Subcutaneous abdominal adipose tissue (tissue), 5 donors: ENCODE data around the gene ZNF248.
A peak's percentile ranks its signal among the peaks of the same experiment; 100 is the strongest.

ENCODE experiments used
- H3K27ac ChIP-seq: one replicate; pipeline ENCODE4 v1.7.0; 2013; ENCODE audit warnings: low read depth, mild to moderate bottlenecking, inconsistent platforms, low read length, moderate library complexity
- H3K27me3 ChIP-seq, 5 donors: one replicate each; pipeline ENCODE4 v1.7.0; 2013; ENCODE audit warnings: low read length in 5 of 5, inconsistent platforms in 1 of 5; ENCODE audit not compliant: control insufficient read depth in 5 of 5, insufficient read depth in 4 of 5
- H3K36me3 ChIP-seq, 5 donors: one replicate each; pipeline ENCODE4 v1.7.0; 2013; ENCODE audit warnings: low read length in 5 of 5; ENCODE audit not compliant: control insufficient read depth in 5 of 5, insufficient read depth in 5 of 5
- H3K4me1 ChIP-seq, 5 donors: one replicate each; pipeline ENCODE4 v1.7.0; 2013; ENCODE audit warnings: low read length in 5 of 5, mild to moderate bottlenecking in 3 of 5, moderate library complexity in 1 of 5; ENCODE audit not compliant: control insufficient read depth in 5 of 5, insufficient read depth in 5 of 5
- H3K4me3 ChIP-seq, 5 donors: one replicate each; pipeline ENCODE4 v1.7.0; 2013; ENCODE audit warnings: low read length in 5 of 5, low read depth in 1 of 5
- H3K9ac ChIP-seq, 5 donors: one replicate each; pipeline ENCODE4 v1.7.0; 2013; ENCODE audit warnings: low read length in 5 of 5, mild to moderate bottlenecking in 4 of 5, moderate library complexity in 3 of 5
- H3K9me3 ChIP-seq, 5 donors: one replicate each; pipeline ENCODE4 v1.7.0; 2013; ENCODE audit warnings: low read length in 5 of 5; ENCODE audit not compliant: control insufficient read depth in 5 of 5
- donor health status: healthy.
- donor health status: healthy.
- donor health status: healthy.
- donor health status: healthy.
- donor health status: healthy.

ZNF248 gene

GRCh38 chr10:37857287-37858211 lies at the start of gene ZNF248:
Gene ZNF248 (minus strand): TSS chr10:37857610. CDS start chr10:37856310, 1,300 bp downstream.
- Histone ChIP-seq H3K9me3 (no peaks in the 10 kb centered on the region), H3K9ac (peak within 1 kb of the TSS; percentile 84 to 98 (median 92)), H3K36me3 (peaks cover 0 to 6% (median 0%) of the 10 kb centered on the region in 5 donors), H3K27ac (peak within 1 kb of the TSS; percentile 99), H3K4me3 (peak within 1 kb of the TSS; percentile 85 to 98 (median 92)), H3K4me1 (peaks cover 3 to 49% (median 41%) of the 10 kb centered on the region in 5 donors), H3K27me3 (no peaks in the 10 kb centered on the region)

- Histone ChIP-seq H3K9me3 (peaks cover 0 to 15% (median 5%) of the 10 kb centered on the region in 5 donors), H3K4me1 (no peaks in the 10 kb centered on the region), H3K27me3 (no peaks in the 10 kb centered on the region), H3K36me3 (no peaks in the 10 kb centered on the region), H3K27ac (no peak overlapping the region), H3K9ac (no peak overlapping the region), H3K4me3 (no peak overlapping the region)
Observed at GRCh38 chr10:37906382-37906781, 49.0 kb upstream of the ZNF248 start.

- peak overlapping the region in 1 of 5 donors; percentile 43 for H3K9ac ChIP-seq
- H3K27ac ChIP-seq, result no peak overlapping the region
- H3K9me3 ChIP-seq, result peaks cover 17 to 35% (median 32%) of the 10 kb centered on the region in 5 donors
- peaks cover 0 to 7% (median 0%) of the 10 kb centered on the region in 5 donors for H3K4me1 ChIP-seq
- no peaks in the 10 kb centered on the region for H3K27me3 ChIP-seq
- H3K36me3 ChIP-seq, result no peaks in the 10 kb centered on the region
- H3K4me3 ChIP-seq, result peak overlapping the region in 3 of 5 donors; percentile 13 to 43 (median 27)
Observed at GRCh38 chr10:37896436-37896835, 39.0 kb upstream of the ZNF248 start.

DNA sequence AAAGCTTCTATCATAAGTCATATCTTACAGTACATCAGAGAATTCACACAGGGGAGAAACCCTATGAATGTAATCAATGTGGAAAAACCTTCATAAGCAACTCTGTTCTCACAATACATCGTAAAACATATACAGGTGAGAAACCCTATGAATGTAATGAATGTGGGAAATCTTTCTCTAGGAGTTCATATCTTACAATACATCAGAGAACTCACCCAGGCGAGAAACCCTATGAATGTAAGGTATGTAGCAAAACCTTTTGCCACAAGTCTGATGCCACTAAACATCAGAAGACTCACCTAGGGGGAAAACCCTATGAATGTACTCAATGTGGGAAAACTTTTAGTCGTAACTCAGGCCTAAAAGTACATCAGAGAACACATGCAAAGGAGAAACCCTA lies 38.3 kb upstream of the ZNF248 start:
- Histone ChIP-seq H3K9me3 (peaks cover 17 to 40% (median 37%) of the 10 kb centered on the region in 5 donors), H3K27ac (no peak overlapping the region), H3K9ac (peak overlapping the region in 1 of 5 donors; percentile 43), H3K36me3 (no peaks in the 10 kb centered on the region), H3K27me3 (no peaks in the 10 kb centered on the region), H3K4me1 (peaks cover 0 to 7% (median 0%) of the 10 kb centered on the region in 5 donors), H3K4me3 (peak overlapping the region in 3 of 5 donors; percentile 13 to 43 (median 27))

DNA sequence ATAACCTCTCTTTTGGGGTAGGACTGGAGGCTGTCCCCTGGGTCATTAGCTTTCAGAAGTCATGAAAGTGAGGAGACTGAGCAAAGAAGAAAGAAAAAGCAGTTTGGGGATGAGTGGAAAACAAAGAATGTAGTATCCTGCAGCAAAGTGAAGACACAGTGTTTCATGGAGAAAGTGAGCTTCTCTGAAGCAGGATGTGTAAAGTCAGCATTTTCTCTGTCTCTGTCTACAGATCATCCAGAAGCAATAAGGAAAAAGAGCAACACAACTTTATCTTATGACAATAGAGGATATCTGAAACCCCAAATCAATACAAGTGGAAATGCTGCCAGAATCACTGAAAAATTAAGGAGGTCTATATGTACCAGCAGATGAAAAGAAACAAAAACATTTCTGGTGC lies 28.4 kb upstream of the ZNF248 start:
- peaks cover 0 to 6% (median 2%) of the 10 kb centered on the region in 5 donors for H3K9me3 ChIP-seq
- H3K27me3 ChIP-seq, result no peaks in the 10 kb centered on the region
- H3K9ac ChIP-seq, result no peak overlapping the region
- no peaks in the 10 kb centered on the region for H3K36me3 ChIP-seq
- no peak overlapping the region for H3K27ac ChIP-seq
- H3K4me3 ChIP-seq, result no peak overlapping the region
- H3K4me1 ChIP-seq, result no peaks in the 10 kb centered on the region

DNA sequence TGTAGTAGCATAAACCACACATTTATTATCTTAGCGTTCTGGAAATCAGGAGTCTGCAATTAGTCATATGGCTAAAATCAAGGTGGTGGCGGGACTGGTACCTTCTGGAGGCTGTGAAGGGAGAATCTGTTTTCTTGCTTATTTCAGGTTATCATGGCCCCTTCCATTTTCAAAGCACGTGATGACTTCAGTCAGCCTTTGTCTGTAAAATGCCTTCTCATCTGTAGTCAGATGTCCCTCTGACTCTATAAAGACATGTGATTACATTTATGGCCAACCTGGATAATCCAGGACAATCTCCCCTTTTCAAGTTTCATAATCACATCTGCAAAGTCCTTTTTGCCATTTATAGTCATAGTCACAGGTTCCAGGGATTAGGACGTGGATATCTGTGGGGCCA lies 15.5 kb upstream of the ZNF248 start:
- Histone ChIP-seq H3K9me3 (no peaks in the 10 kb centered on the region), H3K27ac (no peak overlapping the region), H3K4me3 (no peak overlapping the region), H3K27me3 (no peaks in the 10 kb centered on the region), H3K4me1 (no peaks in the 10 kb centered on the region), H3K9ac (no peak overlapping the region), H3K36me3 (no peaks in the 10 kb centered on the region)

- no peaks in the 10 kb centered on the region for H3K36me3 ChIP-seq
Observed at GRCh38 chr10:37872283-37872682, 14.9 kb upstream of the ZNF248 start.

GRCh38 chr10:37871568-37872251 lies 14.3 kb upstream of the ZNF248 start:
- H3K4me1 ChIP-seq, result no peaks in the 10 kb centered on the region
- no peaks in the 10 kb centered on the region for H3K27me3 ChIP-seq
- H3K9me3 ChIP-seq, result no peaks in the 10 kb centered on the region
- H3K27ac ChIP-seq, result no peak overlapping the region
- H3K4me3 ChIP-seq, result no peak overlapping the region
- H3K36me3 ChIP-seq, result no peaks in the 10 kb centered on the region
- no peak overlapping the region for H3K9ac ChIP-seq

More at GRCh38 chr10:37872283-37872682, 14.9 kb upstream of the ZNF248 start:
- Histone ChIP-seq H3K4me3 (no peak overlapping the region), H3K9ac (no peak overlapping the region), H3K27me3 (no peaks in the 10 kb centered on the region), H3K4me1 (no peaks in the 10 kb centered on the region), H3K9me3 (no peaks in the 10 kb centered on the region), H3K27ac (no peak overlapping the region)

GRCh38 chr10:37871143-37871542 lies 13.7 kb upstream of the ZNF248 start:
- H3K9ac ChIP-seq, result no peak overlapping the region
- no peak overlapping the region for H3K27ac ChIP-seq
- no peak overlapping the region for H3K4me3 ChIP-seq
- H3K27me3 ChIP-seq, result no peaks in the 10 kb centered on the region
- H3K9me3 ChIP-seq, result no peaks in the 10 kb centered on the region
- no peaks in the 10 kb centered on the region for H3K4me1 ChIP-seq
- H3K36me3 ChIP-seq, result no peaks in the 10 kb centered on the region

- Histone ChIP-seq H3K27me3 (no peaks in the 10 kb centered on the region), H3K9me3 (no peaks in the 10 kb centered on the region), H3K27ac (no peak overlapping the region), H3K9ac (no peak overlapping the region), H3K4me3 (no peak overlapping the region), H3K36me3 (no peaks in the 10 kb centered on the region), H3K4me1 (no peaks in the 10 kb centered on the region)
Observed at GRCh38 chr10:37868796-37869195, 11.4 kb upstream of the ZNF248 start.
